MM.1S (cell line): Measurements from ENCODE around the gene ACO1.

Source experiments
- DNase-seq: peaks from one replicate; pipeline ENCODE4 v3.0.0-alpha.2; 2015
- H2AFZ ChIP-seq: fragments of 300-600 bp; sonication (generic); 2 replicates; pipeline ENCODE4 v1.6.0; 2016; ENCODE audit warnings: antibody characterized with exemption, low read length
- H3F3A ChIP-seq: fragments of 300-600 bp; sonication (generic); 2 replicates; pipeline ENCODE4 v1.6.1; 2016; ENCODE audit warnings: mild to moderate bottlenecking, antibody characterized with exemption, low read length, moderate library complexity, mixed read lengths; ENCODE audit not compliant: insufficient read depth
- H3K27ac ChIP-seq: fragments of 300-600 bp; sonication (generic); 2 replicates; pipeline ENCODE4 v1.5.1; 2016; ENCODE audit warnings: mild to moderate bottlenecking, low read length
- H3K27me3 ChIP-seq: fragments of 300-600 bp; sonication (generic); replicated peaks from 2 replicates; pipeline ENCODE4 v1.6.0; 2016; ENCODE audit warnings: low read length; ENCODE audit not compliant: insufficient read depth
- H3K36me3 ChIP-seq: fragments of 300-600 bp; sonication (generic); replicated peaks from 2 replicates; pipeline ENCODE4 v1.6.1; 2016; ENCODE audit warnings: mild to moderate bottlenecking, low read length, mixed read lengths; ENCODE audit not compliant: insufficient read depth
- H3K4me1 ChIP-seq: fragments of 300-600 bp; sonication (generic); 2 replicates; pipeline ENCODE4 v1.6.1; 2016; ENCODE audit warnings: low read length, mixed read lengths
- H3K4me2 ChIP-seq: fragments of 300-600 bp; sonication (generic); 2 replicates; pipeline ENCODE4 v1.6.0; 2016; ENCODE audit warnings: low read depth, low read length
- H3K4me3 ChIP-seq: fragments of 300-600 bp; sonication (generic); 2 replicates; pipeline ENCODE4 v1.5.1; 2016; ENCODE audit warnings: low read length, mixed read lengths
- H3K79me2 ChIP-seq: fragments of 300-600 bp; sonication (generic); 2 replicates; pipeline ENCODE4 v1.6.1; 2016; ENCODE audit warnings: mixed run types, low read length, mixed read lengths
- H3K9ac ChIP-seq: fragments of 300-600 bp; sonication (generic); 2 replicates; pipeline ENCODE4 v1.6.1; 2016; ENCODE audit warnings: low read length, mixed read lengths
- H3K9me2 ChIP-seq: fragments of 300-600 bp; sonication (generic); replicated peaks from 2 replicates; pipeline ENCODE4 v1.6.1; 2016; ENCODE audit warnings: mild to moderate bottlenecking, low read length, mixed read lengths; ENCODE audit not compliant: insufficient read depth
- H3K9me3 ChIP-seq: fragments of 300-600 bp; sonication (generic); replicated peaks from 2 replicates; pipeline ENCODE4 v1.6.1; 2016; ENCODE audit warnings: mild to moderate bottlenecking, low read length, mixed read lengths; ENCODE audit not compliant: insufficient read depth
- H4K20me1 ChIP-seq: fragments of 300-600 bp; sonication (generic); 2 replicates; pipeline ENCODE4 v1.6.1; 2016; ENCODE audit warnings: mild to moderate bottlenecking, low read length, moderate library complexity, mixed read lengths; ENCODE audit not compliant: insufficient read depth
- CTCF ChIP-seq: fragments of 300-600 bp; sonication (generic); IDR thresholded peaks from 2 replicates; pipeline ENCODE4 v1.5.1; 2016; ENCODE audit warnings: antibody characterized with exemption, low read length, mixed read lengths
- EZH2 ChIP-seq: fragments of 300-600 bp; sonication (generic); optimal IDR thresholded peaks from 2 replicates; pipeline ENCODE3; 2017; ENCODE audit warnings: low read depth, mild to moderate bottlenecking, antibody characterized with exemption, low read length, mixed read lengths
- EZH2phosphoT487 ChIP-seq: fragments of 300-600 bp; sonication (generic); IDR thresholded peaks from 2 replicates; pipeline ENCODE4 v1.6.1; 2018; ENCODE audit warnings: antibody characterized with exemption, low read length

ACO1 gene

DNA sequence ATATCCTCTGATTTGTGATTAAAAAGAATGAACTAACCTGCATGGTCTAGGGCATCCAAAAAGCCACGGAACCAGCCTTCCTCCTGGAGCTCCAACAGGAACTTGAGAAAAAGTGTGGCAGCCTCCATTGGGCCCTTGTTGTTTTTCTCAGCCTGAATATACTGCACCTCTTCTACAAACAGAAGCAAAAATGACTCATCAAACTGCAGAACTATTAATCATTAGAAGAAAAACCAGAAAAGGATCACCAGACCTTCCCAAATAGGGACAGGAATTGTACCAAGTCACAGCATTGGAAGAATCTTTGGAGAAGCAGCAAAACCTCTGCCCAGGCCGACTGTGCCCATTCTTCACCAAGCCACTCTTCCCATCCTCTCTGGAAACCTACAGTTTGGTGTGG lies 116.3 kb downstream of the ACO1 start:
- Histone ChIP-seq H3K36me3 (no peaks in the 10 kb centered on the region), H3F3A (no peaks in the 10 kb centered on the region), H3K9me2 (no peaks in the 10 kb centered on the region), H3K4me2 (no peak overlapping the region), H3K4me3 (no peak overlapping the region), H3K27ac (no peak overlapping the region), H3K9ac (no peak overlapping the region), H2AFZ (no peak overlapping the region), H3K79me2 (no peaks in the 10 kb centered on the region), H3K4me1 (no peaks in the 10 kb centered on the region), H4K20me1 (no peaks in the 10 kb centered on the region), H3K27me3 (no peaks in the 10 kb centered on the region), H3K9me3 (no peaks in the 10 kb centered on the region)
- no peak for TF ChIP-seq EZH2
- no peak for TF ChIP-seq CTCF
- no peak for TF ChIP-seq EZH2phosphoT487
- no peak for DNase-seq

DNA sequence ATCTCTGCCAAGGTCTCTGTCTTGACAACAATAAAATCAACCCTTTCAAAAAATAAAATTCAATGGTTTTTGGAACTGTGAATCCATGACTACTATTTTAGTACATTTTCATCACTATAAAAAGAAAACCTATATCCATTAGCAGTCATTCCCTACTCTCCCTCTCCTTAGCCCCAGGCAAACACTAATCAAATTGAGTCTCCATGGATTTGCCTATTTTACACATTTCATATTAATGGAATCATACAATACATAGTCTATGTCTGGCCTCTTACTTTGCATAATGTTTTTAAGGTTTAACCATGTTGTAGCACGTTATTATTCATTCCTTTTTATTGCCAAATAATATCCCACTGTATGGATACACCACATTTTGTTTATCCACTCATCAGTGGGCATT lies 117.4 kb downstream of the ACO1 start:
- no peak for DNase-seq
- H3K27ac ChIP-seq: no peak overlapping the region
- H3K9me3 ChIP-seq: no peaks in the 10 kb centered on the region
- H2AFZ ChIP-seq: no peak overlapping the region
- H3K79me2 ChIP-seq: no peaks in the 10 kb centered on the region
- H3K4me3 ChIP-seq: no peak overlapping the region
- no peaks in the 10 kb centered on the region for H3F3A ChIP-seq
- H3K9ac ChIP-seq: no peak overlapping the region
- H3K9me2 ChIP-seq: no peaks in the 10 kb centered on the region
- H4K20me1 ChIP-seq: no peaks in the 10 kb centered on the region
- H3K4me2 ChIP-seq: no peak overlapping the region
- H3K27me3 ChIP-seq: no peaks in the 10 kb centered on the region
- no peak for TF ChIP-seq EZH2phosphoT487
- TF ChIP-seq EZH2: no peak
- TF ChIP-seq CTCF: no peak
- H3K4me1 ChIP-seq: no peaks in the 10 kb centered on the region
- no peaks in the 10 kb centered on the region for H3K36me3 ChIP-seq

DNA sequence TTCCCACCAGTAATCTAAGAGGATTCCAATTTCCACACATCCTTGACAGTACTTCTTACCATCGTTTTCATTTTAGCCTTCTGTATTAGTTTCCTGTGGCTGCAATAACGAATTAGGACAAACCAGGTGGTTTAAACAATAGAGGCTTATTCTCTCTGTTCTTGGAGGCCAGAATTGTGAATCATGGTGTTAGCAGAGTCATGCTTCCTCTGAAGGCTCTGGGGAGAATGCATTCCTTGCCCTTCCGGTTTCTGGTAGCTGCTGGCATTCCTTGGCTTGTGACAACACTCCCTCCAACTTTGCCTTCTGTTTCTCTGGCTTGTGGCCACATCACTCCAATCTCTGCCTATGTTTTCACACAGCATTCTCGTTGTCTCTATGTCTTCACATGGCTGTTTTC lies 118.0 kb downstream of the ACO1 start:
- TF ChIP-seq CTCF: no peak
- no peak overlapping the region for H3K4me2 ChIP-seq
- H4K20me1 ChIP-seq: no peaks in the 10 kb centered on the region
- H3K4me1 ChIP-seq: no peaks in the 10 kb centered on the region
- no peak overlapping the region for H3K9ac ChIP-seq
- no peaks in the 10 kb centered on the region for H3K79me2 ChIP-seq
- H3F3A ChIP-seq: no peaks in the 10 kb centered on the region
- DNase-seq: no peak
- no peak overlapping the region for H3K27ac ChIP-seq
- no peaks in the 10 kb centered on the region for H3K9me3 ChIP-seq
- H3K9me2 ChIP-seq: no peaks in the 10 kb centered on the region
- no peaks in the 10 kb centered on the region for H3K27me3 ChIP-seq
- no peak overlapping the region for H2AFZ ChIP-seq
- H3K4me3 ChIP-seq: no peak overlapping the region
- H3K36me3 ChIP-seq: no peaks in the 10 kb centered on the region

GRCh38 chr9:32503008-32503407 lies 118.6 kb downstream of the ACO1 start:
- Histone ChIP-seq H3K4me1 (no peaks in the 10 kb centered on the region), H3K36me3 (no peaks in the 10 kb centered on the region), H3K4me3 (no peak overlapping the region), H3K9me2 (no peaks in the 10 kb centered on the region), H3K4me2 (no peak overlapping the region), H3K79me2 (no peaks in the 10 kb centered on the region), H3F3A (no peaks in the 10 kb centered on the region), H3K27me3 (no peaks in the 10 kb centered on the region), H3K9me3 (no peaks in the 10 kb centered on the region), H3K27ac (no peak overlapping the region), H4K20me1 (no peaks in the 10 kb centered on the region), H2AFZ (no peak overlapping the region), H3K9ac (no peak overlapping the region)
- DNase-seq: no peak
- TF ChIP-seq EZH2 (no peak), CTCF (no peak), EZH2phosphoT487 (no peak)
